Thoracic aorta (tissue), 2 donors: ENCODE results near the gene SLC2A5. TPM values are rescaled to one million over a fixed set of nuclear protein-coding genes. Genes with fewer than 3 reads are reported as not detected.

Source experiments
- ATAC-seq: fragments of 150-250 bp; one replicate; pipeline ENCODE4 v1.8.0; 2017; ENCODE audit warnings: low read depth; ENCODE audit not compliant: insufficient number of reproducible peaks, low FRiP score
- DNase-seq: peaks from one replicate; pipeline ENCODE4 v3.0.0-alpha.2; 2020; ENCODE audit warnings: low spot score
- H3K27ac ChIP-seq, 2 donors: fragments of 200-600 bp; sonication (generic); 1 replicate in 1 of 2; 2 replicates in 1 of 2; pipeline ENCODE4 v1.5.1; 2016; ENCODE audit warnings: mild to moderate bottlenecking in 2 of 2, moderate library complexity in 2 of 2
- H3K27me3 ChIP-seq: fragments of 200-600 bp; sonication (generic); replicated peaks from 2 replicates; pipeline ENCODE4 v1.6.0; 2016; ENCODE audit warnings: mild to moderate bottlenecking; ENCODE audit not compliant: insufficient read depth
- H3K36me3 ChIP-seq: fragments of 200-600 bp; sonication (generic); one replicate; pipeline ENCODE4 v1.5.1; 2016
- H3K4me1 ChIP-seq, 2 donors: fragments of 200-600 bp; sonication (generic); 1 replicate in 1 of 2; 2 replicates in 1 of 2; pipeline versions ENCODE4 v1.5.1 to v1.6.0; 2016; ENCODE audit warnings: low read depth in 2 of 2, mild to moderate bottlenecking in 1 of 2; ENCODE audit not compliant: control insufficient read depth in 1 of 2
- H3K4me3 ChIP-seq: fragments of 200-600 bp; sonication (generic); 2 replicates; pipeline ENCODE4 v1.5.1; 2016; ENCODE audit warnings: mild to moderate bottlenecking
- H3K9me3 ChIP-seq: fragments of 200-600 bp; sonication (generic); 2 replicates; pipeline ENCODE4 v1.5.1; 2016
- CTCF ChIP-seq: fragments of 200-600 bp; sonication (generic); IDR thresholded peaks from one replicate; pipeline ENCODE4 v1.5.1; 2019; ENCODE audit warnings: antibody characterized with exemption
- total RNA-seq, 2 donors: library from RNA; depleted of rRNA; stranded (reverse); fragments of >200 nt; gene quantifications; one replicate each; pipeline versions ENCODE4 v1.1.0 to v1.2.3, GENCODE V29; 2016

The SLC2A5 gene
- total RNA-seq, 2 donors from 2014 or later = 3.9 to 14.7 TPM

DNA sequence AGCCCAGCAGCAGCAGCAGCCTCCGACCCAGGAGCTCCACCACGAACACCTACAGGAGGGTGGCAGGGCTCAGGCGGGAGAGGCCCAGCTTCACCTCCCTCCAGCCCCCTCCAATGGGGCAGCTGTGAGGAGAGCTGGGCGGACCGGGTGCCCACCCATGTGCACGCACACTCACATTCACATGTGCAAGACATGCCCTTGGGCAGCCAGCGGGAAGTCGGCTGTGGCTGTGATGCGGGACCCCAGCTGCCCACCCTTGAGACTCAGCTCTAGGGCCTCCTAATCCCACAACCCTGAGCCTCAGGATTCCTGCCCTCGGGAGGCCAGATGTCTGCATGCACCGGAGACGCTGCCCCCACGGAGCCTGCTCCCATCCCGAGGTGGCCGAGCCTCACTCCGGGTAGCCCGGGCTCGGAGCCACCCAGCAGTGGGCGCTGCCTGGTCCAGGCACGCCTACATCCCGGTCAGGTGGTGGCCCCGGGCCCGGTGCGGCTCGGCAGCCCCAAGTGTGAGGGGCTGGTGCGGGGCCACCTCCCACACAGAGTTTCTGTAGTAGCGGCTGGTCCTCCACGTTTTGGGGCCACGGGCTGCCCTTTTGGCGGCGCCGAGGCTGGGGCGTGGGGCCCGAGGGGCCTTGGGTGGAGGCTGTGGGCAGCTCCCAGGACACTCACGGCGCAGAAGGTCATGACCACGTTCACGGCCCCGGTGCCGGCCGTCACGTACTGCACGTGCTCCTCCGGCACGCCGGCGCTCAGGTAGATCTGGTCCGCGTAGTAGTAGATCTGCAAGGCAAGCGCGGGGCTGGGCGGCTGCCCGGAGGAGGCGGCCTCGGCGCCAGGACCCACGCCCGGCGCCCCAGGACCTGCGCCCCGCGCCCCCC, 30.3 kb downstream of the SLC2A5 start:
- no peak for TF ChIP-seq CTCF
- Histone ChIP-seq H3K4me1 (no peaks in the 10 kb centered on the region), H3K9me3 (peaks cover 7% of the 10 kb centered on the region), H3K27me3 (no peaks in the 10 kb centered on the region), H3K4me3 (no peak overlapping the region), H3K27ac (no peak overlapping the region), H3K36me3 (no peaks in the 10 kb centered on the region)
- ATAC-seq (no peak), DNase-seq (no peak)

GRCh38 chr1:9038338-9038650, 31.1 kb downstream of the SLC2A5 start:
- DNase-seq (no peak), ATAC-seq (no peak)
- Histone ChIP-seq H3K27ac (no peak overlapping the region), H3K9me3 (peaks cover 7% of the 10 kb centered on the region), H3K36me3 (no peaks in the 10 kb centered on the region), H3K4me3 (no peak overlapping the region), H3K4me1 (no peaks in the 10 kb centered on the region), H3K27me3 (no peaks in the 10 kb centered on the region)
- no peak for TF ChIP-seq CTCF

- DNase-seq = no peak
- Histone ChIP-seq H3K27ac (no peak overlapping the region), H3K4me3 (no peak overlapping the region), H3K36me3 (no peaks in the 10 kb centered on the region), H3K27me3 (no peaks in the 10 kb centered on the region), H3K4me1 (no peaks in the 10 kb centered on the region), H3K9me3 (peaks cover 7% of the 10 kb centered on the region)
- no peak for ATAC-seq
- no peak for TF ChIP-seq CTCF
These were observed 31.7 kb downstream of the SLC2A5 start for GRCh38 chr1:9037476-9038337.

- H3K36me3 ChIP-seq = no peaks in the 10 kb centered on the region
- H3K9me3 ChIP-seq = peaks cover 7% of the 10 kb centered on the region
- no peak for TF ChIP-seq CTCF
- ATAC-seq = no peak
- no peak overlapping the region for H3K27ac ChIP-seq
- DNase-seq = no peak
- no peak overlapping the region for H3K4me3 ChIP-seq
- no peaks in the 10 kb centered on the region for H3K27me3 ChIP-seq
- no peaks in the 10 kb centered on the region for H3K4me1 ChIP-seq
These were observed 34.2 kb downstream of the SLC2A5 start for GRCh38 chr1:9035226-9035625.

DNA sequence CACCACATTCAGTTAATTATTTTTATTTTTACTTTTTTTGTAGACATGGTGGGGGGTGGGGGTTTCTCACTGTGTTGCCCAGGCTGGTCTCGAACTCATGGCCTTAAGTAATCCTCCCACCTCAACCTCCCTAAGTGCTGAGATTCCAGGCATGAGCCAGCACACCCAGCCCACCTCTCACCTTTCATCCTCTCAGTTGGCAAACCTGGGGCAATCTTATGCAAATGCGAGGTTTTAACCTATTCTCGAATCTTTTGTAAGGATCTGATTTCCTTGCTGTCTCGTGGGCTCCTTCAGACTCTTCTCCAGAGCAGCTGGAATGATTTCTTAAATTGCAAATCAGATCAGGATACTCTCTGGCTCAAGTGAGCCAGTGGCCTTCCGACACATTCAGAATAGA, 36.1 kb downstream of the SLC2A5 start:
- Histone ChIP-seq H3K9me3 (peaks cover 7% of the 10 kb centered on the region), H3K4me1 (no peaks in the 10 kb centered on the region), H3K27me3 (no peaks in the 10 kb centered on the region), H3K36me3 (no peaks in the 10 kb centered on the region), H3K27ac (no peak overlapping the region), H3K4me3 (no peak overlapping the region)
- ATAC-seq = no peak
- TF ChIP-seq CTCF = no peak
- DNase-seq = no peak
